Epithelial cell of alveolus of lung (primary cell): Measurements from ENCODE around the gene NIPA2. TPM values are rescaled to one million over a fixed set of nuclear protein-coding genes. Genes with fewer than 3 reads are reported as not detected.

Experiments
- total RNA-seq: library from RNA; depleted of rRNA; stranded (reverse); fragments of >200 nt; gene quantifications from 2 replicates; pipeline ENCODE4 v1.2.1, GENCODE V29; 2015

NIPA2 gene
- total RNA-seq = 52.1 and 58.8 TPM in 2 replicates

GRCh38 chr15:22838292-22839042, at the start of gene NIPA2:
Gene NIPA2, plus strand, starts transcription at chr15:22838666. Its CDS starts 13,066 bp downstream, at chr15:22851732.

Other genes starting within 250 kb of the NIPA2 start
- gene NIPA1, start 52.0 kb upstream of the NIPA2 start, total RNA-seq = 2.7 and 5.8 TPM in 2 replicates
- gene CYFIP1, start 141.7 kb downstream of the NIPA2 start, total RNA-seq = 60.7 and 93.9 TPM in 2 replicates
- 9.7 and 14.6 TPM in 2 replicates for gene TUBGCP5, start 200.9 kb downstream of the NIPA2 start, total RNA-seq